Measurements from ENCODE around the gene RGS11.
"Not testable (repeated sequence)": the region's sequence is repeated elsewhere in the genome, so short reads cannot be mapped to it uniquely, and the experiment has no call there.

The RGS11 gene

DNA sequence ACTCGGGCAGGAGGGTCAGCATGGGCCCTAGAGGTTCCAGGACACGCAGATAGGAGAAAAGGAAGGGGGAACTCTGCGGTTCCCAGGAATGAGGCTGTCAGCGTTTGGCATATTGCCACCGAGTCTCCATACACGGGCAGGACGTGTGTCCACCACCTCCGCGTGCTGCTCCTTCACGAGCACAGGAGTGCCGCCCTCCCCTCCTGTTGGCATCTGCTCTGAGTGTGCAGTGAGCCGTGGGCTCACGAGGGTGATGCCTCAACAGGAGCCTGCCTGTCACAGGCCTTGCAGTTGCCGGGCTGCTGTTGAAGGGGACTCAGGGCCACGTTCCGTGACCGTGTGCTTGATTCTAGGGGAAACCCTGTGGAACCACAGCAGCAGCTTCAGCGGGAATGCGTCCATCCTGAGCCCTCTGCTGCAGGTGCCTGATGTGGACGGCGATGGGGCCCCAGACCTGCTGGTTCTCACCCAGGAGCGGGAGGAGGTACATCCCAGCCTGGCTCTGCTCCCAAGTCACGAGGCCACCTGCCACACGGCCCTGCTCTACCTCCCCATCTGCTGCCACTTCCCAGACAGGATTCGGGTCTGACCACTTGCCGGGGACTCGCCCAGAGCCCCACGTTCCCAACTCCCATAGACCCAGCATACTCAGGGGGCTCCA is 14.6 kb downstream of the RGS11 start:
- no peak for DNase-seq

DNA sequence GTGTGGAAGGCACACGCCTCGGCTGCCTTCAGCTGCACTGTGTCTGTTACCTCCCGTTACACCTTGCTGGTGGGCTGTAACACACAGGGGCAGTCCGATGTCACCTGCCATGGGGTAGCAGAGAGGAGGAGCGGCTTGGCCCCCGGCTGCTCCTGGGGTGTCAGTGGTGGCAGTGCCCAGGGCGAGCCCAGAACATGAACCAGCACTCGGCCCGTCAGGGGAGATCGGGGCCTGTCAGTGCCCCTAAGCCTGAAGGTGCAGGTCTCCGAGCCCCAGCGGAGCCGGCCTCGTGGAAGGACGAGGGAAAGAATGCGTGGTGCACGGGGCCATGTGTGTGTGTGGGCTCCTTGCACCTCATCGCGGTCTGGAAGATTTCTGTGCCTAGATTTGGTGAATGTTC is 15.4 kb downstream of the RGS11 start:
- DNase-seq, result no peak

DNA sequence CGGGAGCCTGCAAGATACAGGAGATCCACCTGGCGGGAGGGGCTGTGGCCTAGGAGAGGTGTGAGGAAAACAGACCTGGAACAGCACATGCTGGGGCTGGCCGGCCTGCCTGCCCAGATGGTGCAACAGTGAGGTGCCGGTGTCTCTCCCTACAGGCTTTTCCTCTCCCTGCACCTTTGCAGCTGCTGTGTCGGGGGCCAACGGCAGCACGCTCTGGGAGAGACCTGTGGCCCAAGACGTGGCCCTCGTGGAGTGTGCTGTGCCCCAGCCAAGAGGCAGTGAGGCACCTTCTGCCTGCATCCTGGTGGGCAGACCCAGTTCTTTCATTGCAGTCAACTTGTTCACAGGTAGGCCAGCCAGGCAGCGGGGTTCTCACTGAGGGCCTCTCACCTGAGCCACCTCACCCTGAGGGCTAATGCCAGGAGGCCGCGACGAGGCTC is 15.9 kb downstream of the RGS11 start:
- no peak for DNase-seq

DNA sequence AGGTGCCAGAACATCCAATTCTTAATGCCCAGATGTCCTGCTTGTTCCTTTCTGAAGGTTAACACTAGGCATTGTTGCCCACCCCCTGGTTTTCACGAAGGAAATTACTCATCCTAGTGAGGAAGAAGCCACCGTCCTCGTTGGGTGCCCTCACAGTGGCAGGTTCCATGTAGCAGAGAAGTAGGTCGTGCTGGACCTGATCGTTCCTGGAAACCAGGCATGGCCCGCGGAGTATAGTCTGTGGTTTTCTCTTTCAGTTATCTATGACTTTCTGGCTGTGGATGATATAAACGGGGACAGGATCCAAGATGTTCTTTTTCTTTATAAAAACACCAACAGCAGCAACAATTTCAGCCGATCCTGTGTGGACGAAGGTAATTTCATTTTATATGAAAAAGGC is 16.5 kb downstream of the RGS11 start:
- DNase-seq, result no peak

DNA sequence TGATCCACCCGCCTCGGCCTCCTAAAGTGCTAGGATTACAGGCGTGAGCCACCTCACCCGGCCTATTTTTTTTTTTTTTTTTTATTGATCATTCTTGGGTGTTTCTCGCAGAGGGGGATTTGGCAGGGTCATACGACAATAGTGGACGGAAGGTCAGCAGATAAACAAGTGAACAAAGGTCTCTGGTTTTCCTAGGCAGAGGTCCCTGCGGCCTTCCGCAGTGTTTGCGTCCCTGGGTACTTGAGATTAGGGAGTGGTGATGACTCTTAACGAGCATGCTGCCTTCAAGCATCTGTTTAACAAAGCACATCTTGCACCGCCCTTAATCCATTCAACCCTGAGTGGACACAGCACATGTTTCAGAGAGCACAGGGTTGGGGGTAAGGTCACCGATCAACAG is 17.7 kb downstream of the RGS11 start:
- DNase-seq, result not testable (repeated sequence)

DNA sequence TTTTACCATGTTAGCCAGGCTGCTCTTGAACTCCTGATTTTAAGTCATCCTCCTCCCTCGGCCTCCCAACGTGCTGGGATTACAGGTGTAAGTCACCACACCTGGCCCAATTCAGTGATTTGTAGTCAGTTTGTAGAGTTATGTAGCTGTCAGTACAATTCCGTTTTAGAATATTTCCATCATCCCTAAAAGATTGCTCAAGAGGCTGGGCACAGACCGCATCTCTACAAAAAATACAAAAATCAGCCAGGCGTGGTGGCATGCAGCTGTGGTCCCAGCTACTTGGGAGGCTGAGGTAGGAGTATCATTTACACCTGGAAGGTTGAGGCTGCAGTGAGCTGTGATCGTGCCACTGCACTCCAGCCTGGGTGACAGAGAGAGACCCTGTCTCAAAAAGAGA is 20.6 kb downstream of the RGS11 start:
- no peak for DNase-seq

DNA sequence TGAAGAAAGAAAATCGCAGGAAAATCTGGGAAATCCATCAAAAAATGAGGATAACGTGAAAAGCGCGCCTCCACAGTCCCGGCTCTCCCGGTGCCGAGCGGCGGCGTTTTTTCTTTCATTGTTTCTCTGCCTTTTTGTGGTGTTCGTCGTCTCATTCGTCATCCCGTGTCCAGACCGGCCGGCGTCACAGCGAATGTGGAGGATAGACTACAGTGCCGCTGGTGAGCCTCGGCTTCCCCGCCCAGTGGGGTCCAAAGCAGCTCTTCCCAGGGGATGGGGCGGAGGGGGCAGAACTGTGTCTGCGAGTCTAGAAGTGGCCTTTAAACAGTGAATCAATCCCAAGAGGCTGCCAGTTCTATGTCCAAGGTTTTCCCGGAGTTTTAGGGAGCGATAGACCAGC is 21.3 kb downstream of the RGS11 start:
- DNase-seq, result no peak

DNA sequence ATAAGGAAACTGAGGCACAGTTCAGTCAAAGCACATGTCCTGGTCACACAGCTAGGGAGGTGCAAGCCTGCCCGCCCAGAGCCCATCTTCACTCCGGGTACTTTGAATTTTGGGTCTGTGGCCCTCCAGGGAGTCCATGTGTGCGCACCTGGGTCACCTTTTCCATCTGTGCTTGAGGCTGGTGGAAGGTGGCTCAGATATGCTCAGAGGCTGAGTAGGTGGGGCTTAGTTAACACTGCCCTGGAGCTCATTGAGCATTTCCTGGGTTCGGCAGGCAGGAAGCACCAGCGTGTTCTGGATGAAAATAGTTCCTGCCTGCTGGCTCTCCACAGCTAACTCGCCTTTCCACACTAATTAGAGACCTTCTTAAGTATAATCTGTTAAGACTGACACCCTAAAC is 21.9 kb downstream of the RGS11 start:
- peak in 1 of 2 experiments; percentile 20 for DNase-seq

DNA sequence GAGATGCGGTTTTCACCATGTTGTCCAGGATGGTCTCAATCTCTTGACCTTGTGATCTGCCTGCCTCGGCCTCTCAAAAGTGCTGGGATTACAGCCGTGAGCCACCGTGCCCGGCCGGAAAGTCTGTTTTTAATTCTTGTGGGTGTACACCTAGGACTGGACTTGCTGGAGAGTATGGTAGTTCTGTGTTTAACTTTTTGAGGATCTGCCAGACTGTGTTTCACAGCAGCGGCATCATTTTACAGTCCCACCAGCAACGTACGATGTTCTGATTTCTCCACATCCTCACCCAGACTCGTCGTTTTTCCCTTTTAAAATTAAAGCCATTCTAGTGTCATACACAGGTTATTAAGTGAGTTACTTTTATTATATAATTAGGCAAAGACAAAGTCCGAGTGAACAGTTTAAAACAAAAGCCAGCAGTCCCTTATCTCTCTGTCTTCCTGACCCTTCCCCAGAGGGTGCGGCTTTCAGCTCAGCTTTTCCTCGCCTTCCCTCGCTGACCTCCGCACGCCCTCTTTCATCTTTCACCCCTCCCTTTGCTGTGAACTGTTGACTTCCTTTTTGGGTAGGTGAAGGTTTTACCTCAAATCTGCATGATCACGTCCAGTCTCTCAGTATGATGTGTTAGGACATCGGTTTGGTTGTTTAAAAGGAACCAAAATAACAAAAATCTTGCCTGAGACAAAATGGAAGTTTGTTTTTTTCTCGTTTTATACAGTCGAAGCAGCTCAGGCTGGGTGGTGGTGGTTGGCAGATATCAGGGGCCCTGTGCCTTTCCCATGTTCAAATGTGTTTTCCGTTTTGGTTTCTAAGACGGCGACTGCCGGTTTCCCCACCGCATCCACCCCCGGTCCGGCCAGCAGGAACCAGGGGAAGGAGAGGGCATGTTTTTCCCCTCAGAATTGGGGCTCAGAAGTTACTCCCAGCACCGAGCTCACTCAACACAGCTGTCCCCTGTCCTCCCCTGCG is 23.1 kb downstream of the RGS11 start:
- peak; percentile 38 to 52 for DNase-seq

DNA sequence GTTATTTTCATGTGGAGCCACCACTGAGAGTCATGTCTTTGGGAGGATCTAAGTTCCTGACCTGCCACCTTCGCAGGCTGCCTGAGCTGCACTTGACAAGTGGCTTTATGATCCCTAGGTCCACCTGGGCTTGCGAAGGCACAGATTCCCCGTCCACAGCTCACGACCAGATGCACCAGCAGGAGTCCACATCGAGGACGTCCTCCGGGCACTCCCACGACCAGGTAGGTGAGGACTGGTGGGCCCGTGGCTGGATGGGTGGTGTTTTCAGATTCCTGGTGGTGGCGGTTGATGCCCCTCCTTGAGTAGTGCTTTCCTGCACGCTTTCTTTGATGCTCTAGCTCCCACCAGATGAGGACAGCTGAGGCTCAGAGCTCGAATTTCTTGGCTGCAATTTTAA is 26.3 kb downstream of the RGS11 start:
- DNase-seq, result no peak

DNA sequence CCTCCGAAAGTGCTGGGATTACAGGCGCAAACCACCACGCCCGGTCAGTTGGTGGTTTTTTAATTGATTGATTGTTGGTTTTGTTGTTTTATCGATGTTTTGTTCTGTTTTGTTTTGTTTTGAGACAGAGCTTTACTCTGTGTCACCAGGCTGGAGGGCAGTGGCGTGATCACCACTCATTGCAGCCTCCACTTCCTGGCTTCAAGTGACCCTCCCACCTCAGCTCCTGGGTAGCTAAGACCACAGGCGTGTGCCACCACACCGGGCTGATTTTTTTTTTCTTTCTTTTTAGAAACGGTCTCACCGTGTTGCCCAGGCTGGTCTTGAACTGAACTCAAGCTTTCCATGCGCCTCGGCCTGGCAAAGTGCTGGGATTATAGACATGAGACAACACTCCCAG is 28.7 kb downstream of the RGS11 start:
- no peak for DNase-seq

DNA sequence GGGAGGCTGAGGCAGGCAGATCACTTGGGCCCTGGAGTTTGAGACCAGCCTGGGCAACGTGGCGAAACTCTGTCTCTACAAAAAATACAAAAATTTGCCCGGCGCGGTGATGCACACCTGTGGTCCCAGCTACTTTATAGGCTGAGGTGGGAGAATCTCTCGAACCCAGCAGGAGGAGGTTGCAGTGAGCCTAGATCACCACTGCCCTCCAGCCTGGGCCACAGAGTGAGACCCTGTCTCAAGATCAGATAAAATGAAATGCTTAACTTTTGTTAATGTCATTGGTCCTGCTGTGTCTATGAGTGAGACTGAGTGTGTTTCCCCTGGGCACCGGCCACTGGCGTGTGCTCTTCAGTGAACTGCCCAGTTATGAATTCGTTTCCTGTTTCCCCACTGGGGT is 30.6 kb downstream of the RGS11 start:
- no peak for DNase-seq

DNA sequence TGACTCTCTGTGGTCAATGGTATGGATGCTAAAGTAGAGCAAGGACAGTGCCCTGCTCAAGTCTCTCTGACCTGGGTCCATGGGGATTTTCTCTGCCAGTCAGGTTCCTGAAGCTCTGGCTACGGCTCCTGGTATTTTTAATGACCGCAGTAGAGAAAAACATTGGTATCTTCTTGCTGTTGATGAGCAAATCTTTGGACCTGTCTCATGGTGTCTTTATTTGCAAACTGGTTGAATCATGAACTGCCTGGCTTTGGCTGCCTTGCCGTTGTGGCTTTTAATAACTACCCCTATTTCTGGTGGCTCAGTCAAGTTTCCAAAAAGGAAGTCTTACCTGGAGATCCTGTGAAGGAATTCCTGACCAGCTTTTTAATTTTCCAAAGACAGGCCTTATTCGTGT is 32.4 kb downstream of the RGS11 start:
- DNase-seq, result no peak

DNA sequence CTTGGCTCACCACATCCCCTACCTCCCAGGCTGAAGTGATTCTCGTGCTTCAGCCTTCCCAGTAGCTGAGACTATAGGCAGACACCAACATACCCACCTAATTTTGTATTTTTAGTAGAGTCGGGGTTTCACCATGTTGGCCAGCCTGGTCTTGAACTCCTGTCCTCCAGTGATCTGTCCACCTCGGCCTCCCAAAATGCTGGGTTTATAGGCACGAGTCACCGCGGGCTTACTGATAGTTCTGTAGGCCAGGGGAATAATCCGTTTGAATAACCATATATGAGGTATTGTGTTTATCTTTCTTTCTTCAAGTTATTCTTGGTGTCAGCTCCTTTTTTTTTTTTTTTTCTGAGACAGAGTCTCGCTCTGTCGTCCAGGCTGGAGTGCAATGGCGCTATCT is 33.5 kb downstream of the RGS11 start:
- DNase-seq, result no peak

DNA sequence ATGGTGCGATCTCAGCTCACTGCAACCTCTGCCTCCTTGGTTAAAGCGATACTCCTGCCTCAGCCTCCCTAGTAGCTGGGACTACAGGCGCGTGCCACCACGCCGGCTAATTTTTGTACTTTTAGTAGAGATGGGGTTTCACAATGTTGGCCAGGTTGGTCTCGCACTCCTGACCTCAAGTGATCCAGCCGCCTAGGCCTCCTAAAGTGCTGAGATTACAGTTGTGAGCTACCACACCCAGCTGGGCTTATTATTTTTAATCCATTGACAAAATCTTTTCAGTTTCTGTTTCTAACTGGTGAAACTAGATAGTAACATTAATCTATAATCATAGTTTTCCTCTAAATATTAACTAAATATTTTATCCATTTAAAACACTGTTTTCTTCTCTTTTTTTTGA is 35.2 kb downstream of the RGS11 start:
- no peak for DNase-seq

DNA sequence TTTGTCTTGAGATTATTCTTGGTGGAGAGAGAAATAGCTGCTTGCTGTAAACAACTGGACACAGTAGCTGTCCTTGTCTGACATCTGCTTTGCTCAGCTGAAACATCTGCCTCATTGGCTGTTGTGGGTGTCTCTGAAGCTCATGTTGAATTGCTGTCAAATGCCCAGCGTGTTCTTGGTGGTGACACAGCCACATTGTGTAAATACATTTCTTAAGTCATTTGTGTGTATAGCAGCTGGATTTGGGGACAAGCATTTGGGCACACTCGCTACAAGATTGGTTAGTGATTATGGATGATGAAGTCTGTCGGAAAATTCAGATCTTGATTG is 35.8 kb downstream of the RGS11 start:
- DNase-seq, result no peak

DNA sequence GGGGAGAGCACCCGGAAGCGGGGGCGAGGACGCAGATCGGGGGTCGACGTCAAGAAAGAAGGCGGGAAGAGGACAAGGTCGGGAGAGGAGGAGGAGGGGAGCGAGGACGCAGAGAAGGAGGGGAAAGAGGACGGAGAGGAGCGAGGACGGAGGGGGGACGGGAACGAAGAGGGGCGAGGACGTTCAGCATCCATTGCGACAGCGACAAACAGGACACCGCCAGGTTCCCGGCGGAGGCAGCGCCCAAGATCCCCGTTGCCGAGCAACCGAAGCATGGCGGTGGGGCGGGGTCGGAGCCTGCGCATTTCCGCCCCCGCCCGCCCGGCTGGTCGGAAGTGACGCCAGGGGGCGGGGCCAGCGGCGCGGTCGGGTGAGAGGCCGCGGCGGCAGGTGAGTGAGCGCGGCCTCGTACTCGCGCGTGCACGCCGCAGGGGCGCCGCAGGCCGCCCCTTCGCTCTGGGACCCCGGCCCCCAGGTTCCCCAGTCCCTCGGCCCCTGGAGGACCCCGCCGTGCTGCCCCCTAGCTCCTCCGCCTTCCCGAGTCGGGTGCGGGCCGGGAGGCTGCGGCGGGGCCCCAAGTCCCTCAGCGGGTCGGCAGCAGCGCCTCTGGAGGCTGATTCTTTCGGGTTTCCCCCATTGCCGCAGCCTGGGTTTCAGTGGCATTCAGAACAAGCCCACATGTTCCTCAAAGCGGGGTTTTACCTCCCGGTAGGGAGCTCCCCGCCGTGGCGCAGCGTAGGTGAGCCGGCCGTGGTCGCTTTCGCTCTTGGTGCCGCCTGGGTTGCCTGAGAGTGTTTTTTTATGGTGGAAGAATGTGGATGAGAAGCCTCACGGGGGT is 41.1 kb downstream of the RGS11 start, which contains the start of gene FAM234A:
TSS of gene FAM234A (plus strand) at position 354 of the 838 bp plus-strand sequence. CDS start 19,593 bp downstream, outside the sequence.
- DNase-seq, result peak; percentile 94 to 96

DNA sequence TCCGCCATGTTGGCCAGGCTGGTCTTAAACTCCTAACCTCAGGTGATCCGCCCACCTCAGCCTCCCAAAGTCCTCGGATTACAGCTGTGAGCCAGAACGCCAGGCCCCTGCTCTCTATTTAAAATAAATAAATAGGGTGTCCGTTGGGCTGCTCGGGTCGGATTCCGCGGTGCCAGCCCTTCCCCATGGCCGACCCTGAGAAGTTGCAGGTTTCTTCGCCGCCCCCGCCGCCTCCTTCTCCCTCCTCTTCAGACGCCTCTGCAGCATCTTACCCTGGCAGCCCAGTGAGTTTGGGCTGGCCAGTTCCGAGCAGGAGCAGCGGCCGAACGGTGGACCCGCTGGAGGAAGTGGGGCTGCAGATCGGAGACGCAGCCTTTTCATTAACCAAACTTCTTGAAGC is 44.8 kb downstream of the RGS11 start:
- no peak for DNase-seq

DNA sequence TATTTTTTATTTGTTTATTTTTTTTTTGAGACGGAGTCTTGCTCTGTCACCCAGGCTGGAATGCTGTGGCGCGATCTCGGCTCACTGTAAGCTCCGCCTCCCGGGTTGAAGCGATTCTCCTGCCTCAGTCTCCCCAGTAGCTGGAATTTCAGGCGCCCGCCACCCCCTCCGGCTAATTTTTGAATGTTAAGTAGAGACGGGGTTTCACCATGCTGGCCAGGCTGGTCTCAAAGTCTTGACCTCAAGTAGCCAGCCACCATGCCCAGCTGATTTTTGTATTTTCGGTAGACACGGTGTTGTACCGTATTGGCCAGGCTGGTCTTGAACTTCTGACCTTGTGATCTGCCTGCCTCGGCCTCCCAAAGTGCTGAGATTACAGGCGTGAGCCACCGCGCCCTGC is 45.4 kb downstream of the RGS11 start:
- DNase-seq, result not testable (repeated sequence)

DNA sequence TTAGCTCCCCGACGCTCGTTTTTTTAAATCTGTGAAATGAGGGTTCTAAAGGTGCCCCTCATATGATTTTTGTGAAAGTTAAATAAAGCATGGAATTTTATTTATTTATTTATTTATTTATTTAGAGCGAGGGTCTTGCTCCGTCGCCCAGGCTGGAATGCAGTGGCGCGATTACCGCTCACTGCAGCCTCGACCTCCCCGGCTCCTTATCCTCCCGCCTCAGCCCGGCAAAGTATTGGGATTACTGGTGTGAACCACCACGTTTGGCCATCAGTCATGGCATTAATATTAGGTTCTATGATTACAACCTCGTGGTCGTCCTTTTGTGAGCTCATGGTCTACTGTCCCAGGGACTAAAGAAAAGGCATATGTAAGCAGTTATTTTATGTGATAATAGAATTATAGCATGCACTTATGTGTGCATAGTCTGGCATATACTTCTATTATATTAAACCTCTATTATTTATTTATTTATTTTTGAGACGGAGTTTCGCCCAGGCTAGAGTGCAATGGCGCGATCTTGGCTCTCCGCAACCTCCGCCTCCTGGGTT is 45.9 kb downstream of the RGS11 start:
- DNase-seq, result no peak

DNA sequence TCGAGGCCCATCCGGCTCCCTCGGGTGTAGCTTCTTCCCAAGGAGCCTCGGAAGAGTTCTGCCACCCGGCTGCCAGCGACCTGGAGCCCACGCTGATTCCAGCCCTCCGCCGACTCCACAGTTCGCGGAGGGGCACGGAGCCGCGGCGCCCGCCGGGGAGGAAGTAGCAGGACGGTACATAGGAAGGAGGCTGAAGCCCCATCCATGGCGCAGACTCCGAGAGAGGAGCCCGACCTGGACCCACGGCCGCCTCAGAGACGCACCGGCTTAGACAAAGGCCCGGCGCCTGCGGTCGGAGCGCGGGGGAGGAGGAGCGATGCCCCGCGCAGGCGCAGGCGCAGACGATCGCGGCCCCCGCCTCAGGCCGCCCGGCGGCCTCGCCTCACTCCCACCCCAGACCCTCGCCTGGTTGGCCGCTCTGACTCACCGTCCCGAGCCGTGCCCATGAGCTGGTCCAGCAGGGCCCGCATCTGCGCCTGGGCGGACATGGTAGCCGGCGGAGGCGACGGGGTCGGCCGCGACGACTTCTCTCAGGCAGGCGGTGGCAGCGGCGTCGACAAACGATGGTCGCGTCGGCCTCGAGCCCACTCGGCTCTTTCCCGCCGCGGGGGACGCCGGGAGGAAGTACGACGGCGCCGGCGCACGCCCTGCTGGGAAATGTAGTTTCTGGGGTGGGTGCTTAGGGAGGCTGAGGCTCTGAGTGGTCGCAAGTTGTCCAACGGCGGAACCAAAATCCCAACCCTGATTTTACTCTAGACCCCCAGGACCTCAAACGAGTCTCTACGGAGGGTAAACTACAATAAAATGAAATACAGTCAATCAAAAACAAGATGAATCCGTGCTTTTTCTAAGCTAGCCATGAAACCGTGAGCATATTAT is 46.7 kb downstream of the RGS11 start, which contains the start of gene LUC7L:
TSS of gene LUC7L (minus strand) at position 598 of the 879 bp plus-strand sequence. CDS start at position 488, 110 bp downstream.
- peak; percentile 87 to 89 for DNase-seq
